B cell (primary cell): ENCODE results near the gene C4BPB. TPM values are rescaled to one million over a fixed set of nuclear protein-coding genes. Genes with fewer than 3 reads are reported as not detected.

Experiments used
- ATAC-seq: fragments of 200-7000 bp; cut with Tn5 transposase; one replicate; pipeline ENCODE4 v1.10.0; 2021; ENCODE audit warnings: low read depth, mild to moderate bottlenecking, moderate number of reproducible peaks, moderate library complexity
- CTCF ChIA-PET: fragments of 350-600 bp; sonication (Branson Sonifier 250); formaldehyde crosslinking; loops from one replicate; lab custom pipeline; 2021; ENCODE audit warnings: antibody characterized with exemption, inconsistent platforms; lab: Charles Lee
- POLR2A ChIA-PET: fragments of 350-600 bp; sonication (Branson Sonifier 250); formaldehyde crosslinking; loops from one replicate; lab custom pipeline; 2021; ENCODE audit warnings: antibody characterized with exemption; lab: Charles Lee
- DNase-seq: peaks from one replicate; pipeline ENCODE4 v3.0.0; 2013
- H2AFZ ChIP-seq: 2 replicates; pipeline ENCODE4 v1.6.1; 2012; ENCODE audit warnings: mild to moderate bottlenecking, low read depth, low read length; ENCODE audit not compliant: insufficient read depth, poor library complexity, severe bottlenecking
- H3K27ac ChIP-seq, 2 donors: 1 replicate in 1 of 2; 2 replicates in 1 of 2; pipeline ENCODE4 v1.5.1; 2012 to 2013; ENCODE audit warnings: low read length in 2 of 2, mild to moderate bottlenecking in 2 of 2, moderate library complexity in 1 of 2
- H3K27me3 ChIP-seq, 4 experiments: fragments of 200-600 bp in 1 of 4; sonication (generic) in 1 of 4; replicated peaks in 1 of 4; 1 replicate in 2 of 4; 2 replicates in 2 of 4; pipeline versions ENCODE4 v1.6.1 to v1.7.0; 2013 to 2016; ENCODE audit warnings: low read length in 3 of 4, mild to moderate bottlenecking in 2 of 4, mixed read lengths in 1 of 4, moderate library complexity in 1 of 4; ENCODE audit not compliant: insufficient read depth in 4 of 4, control insufficient read depth in 3 of 4; ENCODE audit errors: control extremely low read depth in 1 of 4
- H3K36me3 ChIP-seq, 2 experiments: replicated peaks in 1 of 2; 1 replicate in 1 of 2; 2 replicates in 1 of 2; pipeline versions ENCODE4 v1.6.1 to v1.7.1; 2013; ENCODE audit warnings: low read length in 1 of 2; ENCODE audit not compliant: insufficient read depth in 2 of 2, control insufficient read depth in 1 of 2; ENCODE audit errors: control extremely low read depth in 1 of 2, extremely low read depth in 1 of 2
- H3K4me1 ChIP-seq, 2 donors: fragments of 200-600 bp in 1 of 2; sonication (generic) in 1 of 2; 1 replicate in 1 of 2; 2 replicates in 1 of 2; pipeline versions ENCODE4 v1.5.1 to v1.6.1; 2013 to 2017; ENCODE audit warnings: low read length in 2 of 2; ENCODE audit not compliant: control insufficient read depth in 2 of 2, insufficient read depth in 2 of 2
- H3K4me2 ChIP-seq: replicated peaks from 2 replicates; pipeline ENCODE3; 2012; ENCODE audit warnings: mild to moderate bottlenecking, low read depth, low read length; ENCODE audit not compliant: poor library complexity, severe bottlenecking
- H3K4me3 ChIP-seq, 5 experiments: fragments of 200-600 bp in 1 of 5; sonication (generic) in 1 of 5; 1 replicate in 3 of 5; 2 replicates in 2 of 5; pipeline versions ENCODE4 v1.5.1 to v1.7.0; 2011 to 2016; ENCODE audit warnings: low read length in 4 of 5, mild to moderate bottlenecking in 4 of 5, low read depth in 2 of 5, control low read depth in 1 of 5, moderate library complexity in 1 of 5; ENCODE audit not compliant: insufficient read depth in 1 of 5; ENCODE audit errors: control extremely low read depth in 1 of 5, extremely low read depth in 1 of 5
- H3K79me2 ChIP-seq: fragments of 200-600 bp; sonication (generic); one replicate; pipeline ENCODE4 v1.6.0; 2016; ENCODE audit warnings: low read length; ENCODE audit not compliant: control insufficient read depth, insufficient read depth
- H3K9ac ChIP-seq: fragments of 200-600 bp; sonication (generic); 2 replicates; pipeline ENCODE4 v1.6.1; 2017; ENCODE audit warnings: mild to moderate bottlenecking, low read length, moderate library complexity
- H3K9me3 ChIP-seq, 3 donors: one replicate each; pipeline versions ENCODE4 v1.6.1 to v1.7.1; 2013; ENCODE audit warnings: low read length in 2 of 3; ENCODE audit not compliant: control insufficient read depth in 2 of 3, insufficient read depth in 1 of 3; ENCODE audit errors: control extremely low read depth in 1 of 3
- H4K20me1 ChIP-seq: 2 replicates; pipeline ENCODE4 v1.6.0; 2012; ENCODE audit warnings: mild to moderate bottlenecking, low read length; ENCODE audit not compliant: insufficient read depth, control insufficient read depth, poor library complexity, severe bottlenecking
- H3K27ac Mint-ChIP-seq: one replicate; pipeline ENCODE4 v1.8.0; 2021; ENCODE audit warnings: mixed read lengths
- H3K27me3 Mint-ChIP-seq: one replicate; pipeline ENCODE4 v1.8.0; 2021; ENCODE audit warnings: mixed read lengths
- H3K4me1 Mint-ChIP-seq: one replicate; pipeline ENCODE4 v1.8.0; 2021; ENCODE audit warnings: mixed read lengths
- H3K4me3 Mint-ChIP-seq: one replicate; pipeline ENCODE4 v1.8.0; 2021; ENCODE audit warnings: mixed read lengths
- H3K9me3 Mint-ChIP-seq: one replicate; pipeline ENCODE4 v1.8.0; 2022; ENCODE audit warnings: mixed read lengths; ENCODE audit not compliant: insufficient read depth
- CTCF ChIP-seq: fragments of 200-600 bp; IDR thresholded peaks from one replicate; pipeline ENCODE4 v1.8.0; 2022; ENCODE audit warnings: antibody characterized with exemption, mild to moderate bottlenecking
- EZH2 ChIP-seq: IDR thresholded peaks from 2 replicates; pipeline ENCODE4 v1.6.1; 2012; ENCODE audit warnings: borderline replicate concordance, low read depth, mild to moderate bottlenecking, moderate library complexity, low read length; ENCODE audit not compliant: insufficient read depth, poor library complexity, severe bottlenecking
- WGBS: methylation state at CpG from one replicate; pipeline ENCODE4 v1.1.5; 2013; ENCODE audit warnings: missing lambda C conversion rate; ENCODE audit not compliant: insufficient coverage; 5-methylcytosine and 5-hydroxymethylcytosine counted together
- intact Hi-C: fragments of 100-400 bp; cut with micrococcal nuclease; formaldehyde crosslinking; loops from one replicate; pipeline ENCODE4 v1.10.0; 2022
- polyA plus RNA-seq: library from polyadenylated mRNA; depleted of rRNA; stranded (reverse); fragments of >200 nt; gene quantifications from 2 replicates; pipeline ENCODE4 v1.2.3, GENCODE V29; 2012
- total RNA-seq, 2 donors: library from RNA; stranded (reverse); fragments of 120-200 nt in 1 of 2; gene quantifications; 1 replicate in 1 of 2; 2 replicates in 1 of 2; pipeline versions ENCODE4 v1.2.3 to v1.2.4, GENCODE V29; 2013 to 2022

Gene C4BPB
- total and polyA plus RNA-seq, 2 donors (not counting 1 experiment from before 2014, with no cell fraction given): 0.34 TPM; not detected in 1

GRCh38 chr1:207102659-207103058 lies 14.0 kb downstream of the C4BPB start:
- peaks cover 0 to 7% (median 1%) of the 10 kb centered on the region in 4 experiments for H3K27me3 ChIP-seq
- POLR2A ChIA-PET: no interaction called here
- peaks cover 41% of the 10 kb centered on the region for H3K27me3 Mint-ChIP-seq
- CTCF ChIA-PET: no interaction called here
- no peaks in the 10 kb centered on the region for H4K20me1 ChIP-seq
- no peaks in the 10 kb centered on the region for H3K9me3 ChIP-seq
- H3K4me2 ChIP-seq: no peak overlapping the region
- intact Hi-C loops: no loop called here
- H3K4me1 ChIP-seq: no peaks in the 10 kb centered on the region
- no peak overlapping the region for H3K4me3 ChIP-seq
- H3K27ac Mint-ChIP-seq: no peak overlapping the region
- no peak for TF ChIP-seq CTCF
- TF ChIP-seq EZH2: no peak
- H3K9ac ChIP-seq: no peak overlapping the region
- H3K79me2 ChIP-seq: no peaks in the 10 kb centered on the region
- H3K27ac ChIP-seq: no peak overlapping the region
- 86% methylated on average over 1 of the region's 1 CpG for WGBS
- no peak for ATAC-seq
- no peaks in the 10 kb centered on the region for H3K4me1 Mint-ChIP-seq
- no peaks in the 10 kb centered on the region for H3K9me3 Mint-ChIP-seq
- no peaks in the 10 kb centered on the region for H3K36me3 ChIP-seq
- DNase-seq: no peak
- H3K4me3 Mint-ChIP-seq: no peak overlapping the region
- H2AFZ ChIP-seq: no peak overlapping the region

- WGBS: 39% methylated on average over 2 of the region's 7 CpGs
- H3K79me2 ChIP-seq: no peaks in the 10 kb centered on the region
- DNase-seq: no peak
- H4K20me1 ChIP-seq: no peaks in the 10 kb centered on the region
- Mint-ChIP-seq H3K27ac (no peak within 1 kb of the TSS), H3K9me3 (no peaks in the 10 kb centered on the region), H3K4me1 (no peaks in the 10 kb centered on the region), H3K27me3 (peaks cover 47% of the 10 kb centered on the region), H3K4me3 (no peak within 1 kb of the TSS)
- H3K4me3 ChIP-seq: no peak within 1 kb of the TSS
- ChIA-PET CTCF (interaction anchor here (1.1 to 1.4 kb wide), 2 partner anchors 301 to 395 kb away, joined by 3 to 4 read pairs; no protein-coding TSS in a partner anchor), POLR2A (no interaction called here)
- TF ChIP-seq EZH2 (no peak), CTCF (no peak)
- H3K4me1 ChIP-seq: no peaks in the 10 kb centered on the region
- H2AFZ ChIP-seq: no peak within 1 kb of the TSS
- intact Hi-C loops: no loop called here
- no peak for ATAC-seq
- no peak within 1 kb of the TSS for H3K27ac ChIP-seq
- no peaks in the 10 kb centered on the region for H3K9me3 ChIP-seq
- no peaks in the 10 kb centered on the region for H3K36me3 ChIP-seq
- no peak within 1 kb of the TSS for H3K4me2 ChIP-seq
- H3K27me3 ChIP-seq: peaks cover 0 to 7% (median 1%) of the 10 kb centered on the region in 4 experiments
- no peak within 1 kb of the TSS for H3K9ac ChIP-seq
These were observed 15.3 kb downstream of the C4BPB start, which contains the start of gene C4BPA for GRCh38 chr1:207103892-207104373. C4BPA (plus strand) TSS chr1:207104233; CDS start chr1:207113026, 8,793 bp downstream.
